ENCODE results near the gene ETV6.
A peak's percentile ranks its signal among the peaks of the same experiment; 100 is the strongest.
"Not testable (repeated sequence)": the region's sequence is repeated elsewhere in the genome, so short reads cannot be mapped to it uniquely, and the experiment has no call there.

Gene ETV6

GRCh38 chr12:11666131-11667050 is 16.9 kb downstream of the ETV6 start:
- DNase-seq (ENCODE audit: low spot score) = no peak
- FAIRE-seq = no peak

- FAIRE-seq (no peak), DNase-seq (ENCODE audit: low spot score) (no peak)
Measured at GRCh38 chr12:11667171-11667570, 17.7 kb downstream of the ETV6 start.

- FAIRE-seq (no peak), DNase-seq (ENCODE audit: low spot score) (no peak)
Measured at GRCh38 chr12:11668611-11669010, 19.1 kb downstream of the ETV6 start.

GRCh38 chr12:11669348-11669747 is 19.9 kb downstream of the ETV6 start:
- DNase-seq (ENCODE audit: low spot score) (no peak), FAIRE-seq (no peak)

GRCh38 chr12:11672256-11673191 is 23.1 kb downstream of the ETV6 start:
- DNase-seq (ENCODE audit: low spot score) (no peak), FAIRE-seq (no peak)

- no peak for FAIRE-seq
- DNase-seq (ENCODE audit: low spot score) = no peak
Measured at GRCh38 chr12:11673666-11674461, 24.4 kb downstream of the ETV6 start.

GRCh38 chr12:11674894-11675390 is 25.5 kb downstream of the ETV6 start:
- DNase-seq (ENCODE audit: low spot score) (no peak), FAIRE-seq (no peak)

GRCh38 chr12:11676052-11676451 is 26.6 kb downstream of the ETV6 start:
- DNase-seq (ENCODE audit: low spot score) (peak; percentile 61), FAIRE-seq (peak; percentile 73)

GRCh38 chr12:11677093-11677492 is 27.6 kb downstream of the ETV6 start:
- DNase-seq (ENCODE audit: low spot score) (no peak), FAIRE-seq (no peak)

GRCh38 chr12:11677752-11678151 is 28.3 kb downstream of the ETV6 start:
- FAIRE-seq = no peak
- no peak for DNase-seq (ENCODE audit: low spot score)

GRCh38 chr12:11678781-11679180 is 29.3 kb downstream of the ETV6 start:
- FAIRE-seq (no peak), DNase-seq (ENCODE audit: low spot score) (no peak)

GRCh38 chr12:11681207-11681606 is 31.7 kb downstream of the ETV6 start:
- FAIRE-seq (peak; percentile 54), DNase-seq (ENCODE audit: low spot score) (no peak)

GRCh38 chr12:11681695-11682094 is 32.2 kb downstream of the ETV6 start:
- not testable (repeated sequence) for DNase-seq (ENCODE audit: low spot score); FAIRE-seq

GRCh38 chr12:11684393-11684792 is 34.9 kb downstream of the ETV6 start:
- FAIRE-seq (peak; percentile 21), DNase-seq (ENCODE audit: low spot score) (peak; percentile 11)

- no peak for FAIRE-seq
Measured at GRCh38 chr12:11684811-11685210, 35.3 kb downstream of the ETV6 start.

GRCh38 chr12:11685316-11685715 is 35.8 kb downstream of the ETV6 start:
- DNase-seq (ENCODE audit: low spot score) = no peak
- no peak for FAIRE-seq

More at GRCh38 chr12:11684811-11685210, 35.3 kb downstream of the ETV6 start:
- DNase-seq (ENCODE audit: low spot score) = no peak

- DNase-seq (ENCODE audit: low spot score) (no peak), FAIRE-seq (no peak)
Measured at GRCh38 chr12:11685716-11686115, 36.2 kb downstream of the ETV6 start.

GRCh38 chr12:11686120-11686519 is 36.6 kb downstream of the ETV6 start:
- DNase-seq (ENCODE audit: low spot score) (no peak), FAIRE-seq (no peak)

- no peak for FAIRE-seq
- no peak for DNase-seq (ENCODE audit: low spot score)
Measured at GRCh38 chr12:11687528-11687927, 38.1 kb downstream of the ETV6 start.

GRCh38 chr12:11688379-11688778 is 38.9 kb downstream of the ETV6 start:
- DNase-seq (ENCODE audit: low spot score) (no peak), FAIRE-seq (no peak)

GRCh38 chr12:11688831-11689230 is 39.4 kb downstream of the ETV6 start:
- FAIRE-seq (no peak), DNase-seq (ENCODE audit: low spot score) (no peak)

Data from RCC 7860 (cell line).